PFSK-1 (cell line): Measurements from ENCODE around the gene ACOXL.

Experiments used
- FOXP2 ChIP-seq: optimal IDR thresholded peaks from 2 replicates; pipeline ENCODE3; 2011; ENCODE audit warnings: borderline replicate concordance, control low read depth, inconsistent platforms; ENCODE audit not compliant: insufficient read depth; ENCODE audit errors: extremely low read length, extremely low read depth
- POLR2AphosphoS5 ChIP-seq: IDR thresholded peaks from 2 replicates; pipeline ENCODE4 v1.6.1; 2012; ENCODE audit warnings: low read depth, mild to moderate bottlenecking, control low read depth, low read length, moderate library complexity
- REST ChIP-seq, 2 experiments: IDR thresholded peaks; 2 replicates each; pipeline versions ENCODE4 v1.6.1 to v1.8.0; 2011 to 2012; ENCODE audit warnings: low read depth in 2 of 2, low read length in 2 of 2, control low read depth in 1 of 2, inconsistent platforms in 1 of 2, mild to moderate bottlenecking in 1 of 2, moderate library complexity in 1 of 2; ENCODE audit not compliant: insufficient read depth in 1 of 2
- SIN3A ChIP-seq: IDR thresholded peaks from 2 replicates; pipeline ENCODE4 v1.6.1; 2012; ENCODE audit warnings: mild to moderate bottlenecking, low read length, moderate library complexity, borderline replicate concordance; ENCODE audit not compliant: insufficient read depth
- TAF1 ChIP-seq: IDR thresholded peaks from 2 replicates; pipeline ENCODE4 v1.6.1; 2012; ENCODE audit warnings: low read length, control low read depth, borderline replicate concordance; ENCODE audit not compliant: insufficient read depth

Gene ACOXL

DNA sequence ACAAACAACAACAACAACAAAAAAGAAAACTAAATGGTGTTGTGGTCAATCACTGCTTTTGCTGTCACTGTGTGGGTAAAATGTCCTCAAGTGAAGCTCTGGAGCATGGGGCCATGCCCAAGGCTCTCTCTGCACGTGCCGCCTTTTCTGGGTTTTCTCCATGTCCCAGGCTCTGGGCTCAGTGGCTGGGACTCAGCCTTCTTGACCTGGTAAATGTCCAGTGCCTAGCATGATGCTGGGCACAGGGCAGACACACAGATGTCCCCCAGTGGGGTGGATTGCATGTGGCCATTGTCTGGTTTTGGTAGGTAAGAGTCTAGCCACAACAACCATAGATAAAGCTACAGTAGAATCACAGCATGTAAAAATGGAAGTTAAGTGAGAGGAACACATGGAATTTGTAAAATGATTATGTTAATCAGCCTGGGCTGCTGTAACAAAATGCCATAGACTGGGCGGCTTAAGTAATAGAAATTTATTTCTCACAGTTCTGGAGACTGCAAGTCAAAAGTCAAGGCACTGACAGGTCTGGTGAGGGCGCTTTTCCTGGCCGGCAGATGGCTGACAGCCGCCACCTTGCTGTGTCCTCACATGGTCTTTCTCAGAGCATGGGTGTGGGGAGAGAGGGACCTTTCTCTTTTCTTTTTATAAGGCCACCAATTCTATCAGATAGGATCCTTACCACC is 174.4 kb downstream of the ACOXL start:
- TF ChIP-seq REST (IDR thresholded peaks at IDR 0.05; ENCODE audit: insufficient read depth in 1 of 2, low read depth in 2 of 2, low read length in 2 of 2) (no peak), TAF1 (no peak), POLR2AphosphoS5 (no peak), FOXP2 (no peak), SIN3A (no peak)

- TF ChIP-seq REST (IDR thresholded peaks at IDR 0.05; ENCODE audit: insufficient read depth in 1 of 2, low read depth in 2 of 2, low read length in 2 of 2) (no peak), SIN3A (no peak), POLR2AphosphoS5 (no peak), FOXP2 (no peak), TAF1 (no peak)
Measured at GRCh38 chr2:110909501-110909900, 177.1 kb downstream of the ACOXL start.

DNA sequence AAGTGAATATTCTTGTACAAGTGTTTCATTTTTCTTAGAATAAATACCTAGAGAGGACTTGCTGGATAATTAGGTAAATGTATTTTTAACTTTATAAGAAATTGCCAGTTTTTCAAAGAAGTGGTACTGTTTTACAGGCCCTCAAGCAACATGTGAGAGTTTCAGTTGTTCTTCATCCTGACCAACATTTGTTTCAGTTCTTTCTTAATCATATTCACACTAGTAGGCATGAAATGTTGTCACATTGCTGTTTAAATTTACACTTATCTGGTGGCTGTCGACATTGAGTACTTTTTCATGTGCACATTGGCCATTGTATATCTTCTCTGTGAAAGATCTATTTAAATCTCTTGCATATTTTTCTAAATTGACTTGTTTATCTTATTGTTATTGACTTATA is 178.1 kb downstream of the ACOXL start:
- TF ChIP-seq SIN3A (no peak), POLR2AphosphoS5 (no peak)

- TF ChIP-seq FOXP2 (no peak), REST (IDR thresholded peaks at IDR 0.05; ENCODE audit: insufficient read depth in 1 of 2, low read depth in 2 of 2, low read length in 2 of 2) (no peak), POLR2AphosphoS5 (no peak), TAF1 (no peak), SIN3A (no peak)
Measured at GRCh38 chr2:110919738-110920137, 187.4 kb downstream of the ACOXL start.

- no peak for TF ChIP-seq REST (IDR thresholded peaks at IDR 0.05; ENCODE audit: insufficient read depth in 1 of 2, low read depth in 2 of 2, low read length in 2 of 2)
- no peak for TF ChIP-seq SIN3A
- TF ChIP-seq TAF1: no peak
- TF ChIP-seq POLR2AphosphoS5: no peak
- TF ChIP-seq FOXP2: no peak
Measured at GRCh38 chr2:110925479-110925878, 193.1 kb downstream of the ACOXL start.
